SK-N-SH (cell line): ENCODE results near the gene PHKG2.

Source experiments
- EP300 ChIP-seq, 2 experiments: IDR thresholded peaks; 2 replicates each; pipeline versions ENCODE4 v1.4.0 to v1.6.1; 2012; ENCODE audit warnings: borderline replicate concordance in 1 of 2, low read depth in 1 of 2, low read length in 1 of 2
- TF ChIP-seq, protein P1 (sequence below): fragments of 200-600 bp; sonication (generic); IDR thresholded peaks from 2 replicates; pipeline ENCODE4 v1.6.1; 2017; ENCODE audit warnings: antibody characterized with exemption, mild to moderate bottlenecking, moderate library complexity

DNA sequence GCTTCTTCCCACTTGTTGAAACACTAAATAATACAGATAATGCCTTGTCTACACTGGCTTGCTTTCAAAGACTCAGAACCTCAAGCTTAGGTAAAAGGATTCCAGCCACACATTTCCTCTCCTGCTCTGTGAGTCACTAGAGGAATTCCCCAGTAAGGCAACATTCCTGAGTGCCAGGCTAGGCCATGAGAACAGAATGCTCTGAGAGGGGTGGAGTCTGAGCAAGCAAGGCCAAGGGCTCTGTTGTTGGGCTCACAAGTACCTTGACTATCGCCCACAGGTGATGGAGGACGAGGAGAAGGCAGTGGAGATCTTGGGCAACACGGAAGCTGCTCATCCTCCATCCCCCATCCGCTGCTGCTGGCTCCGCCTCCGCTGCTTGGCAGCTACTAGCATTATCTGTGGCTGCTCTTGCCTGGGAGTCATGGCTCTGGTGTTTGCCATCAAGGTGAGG, 6.7 kb upstream of the PHKG2 start:
- TF ChIP-seq, protein P1, sequence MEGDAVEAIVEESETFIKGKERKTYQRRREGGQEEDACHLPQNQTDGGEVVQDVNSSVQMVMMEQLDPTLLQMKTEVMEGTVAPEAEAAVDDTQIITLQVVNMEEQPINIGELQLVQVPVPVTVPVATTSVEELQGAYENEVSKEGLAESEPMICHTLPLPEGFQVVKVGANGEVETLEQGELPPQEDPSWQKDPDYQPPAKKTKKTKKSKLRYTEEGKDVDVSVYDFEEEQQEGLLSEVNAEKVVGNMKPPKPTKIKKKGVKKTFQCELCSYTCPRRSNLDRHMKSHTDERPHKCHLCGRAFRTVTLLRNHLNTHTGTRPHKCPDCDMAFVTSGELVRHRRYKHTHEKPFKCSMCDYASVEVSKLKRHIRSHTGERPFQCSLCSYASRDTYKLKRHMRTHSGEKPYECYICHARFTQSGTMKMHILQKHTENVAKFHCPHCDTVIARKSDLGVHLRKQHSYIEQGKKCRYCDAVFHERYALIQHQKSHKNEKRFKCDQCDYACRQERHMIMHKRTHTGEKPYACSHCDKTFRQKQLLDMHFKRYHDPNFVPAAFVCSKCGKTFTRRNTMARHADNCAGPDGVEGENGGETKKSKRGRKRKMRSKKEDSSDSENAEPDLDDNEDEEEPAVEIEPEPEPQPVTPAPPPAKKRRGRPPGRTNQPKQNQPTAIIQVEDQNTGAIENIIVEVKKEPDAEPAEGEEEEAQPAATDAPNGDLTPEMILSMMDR, result no peak
- no peak for TF ChIP-seq EP300 (IDR thresholded peaks at IDR 0.05; ENCODE audit: borderline replicate concordance in 1 of 2, low read depth in 1 of 2, low read length in 1 of 2)
